ENCODE results near the gene MGST2. TPM values are rescaled to one million over a fixed set of nuclear protein-coding genes. Genes with fewer than 3 reads are reported as not detected.

The MGST2 gene
- total RNA-seq, 3 donors from 2014 or later (not counting 1 experiment from before 2014, with no cell fraction given): 7.8 to 17.0 (median 10.9) TPM

DNA sequence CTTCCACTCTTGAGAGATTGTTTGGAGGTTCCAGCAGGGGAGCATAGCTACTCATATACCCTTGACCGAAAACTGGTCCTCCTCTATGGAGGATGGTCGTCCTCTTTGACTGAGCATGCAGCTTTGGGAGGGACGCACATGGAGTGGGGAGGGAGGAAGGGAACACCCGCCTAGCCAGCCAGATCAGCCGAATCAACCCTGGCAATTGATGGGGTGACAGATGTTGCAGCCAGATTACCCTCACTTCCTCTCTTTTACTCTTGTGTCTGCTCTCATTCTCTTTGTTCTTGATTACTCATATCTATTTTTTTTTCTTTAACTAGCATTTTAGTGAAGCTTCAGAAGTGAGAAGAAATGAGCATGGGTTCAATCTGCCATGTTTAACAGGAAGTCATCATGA is 19.6 kb downstream of the MGST2 start:
- Histone ChIP-seq H3K36me3 (ENCODE audit: control insufficient read depth, insufficient read depth, low read length) (no peaks in the 10 kb centered on the region), H3K4me3 (ENCODE audit: low read length) (no peak overlapping the region), H3K27me3 (ENCODE audit: control insufficient read depth, insufficient read depth, low read length) (no peaks in the 10 kb centered on the region), H3K27ac (ENCODE audit: low read length) (no peak overlapping the region), H3K4me1 (ENCODE audit: control insufficient read depth, insufficient read depth, low read length) (no peaks in the 10 kb centered on the region), H3K9me3 (ENCODE audit: control insufficient read depth, insufficient read depth, low read length) (no peaks in the 10 kb centered on the region)
- Mint-ChIP-seq H3K4me3 (no peak overlapping the region), H3K9me3 (no peaks in the 10 kb centered on the region), H3K4me1 (peaks cover 21% of the 10 kb centered on the region in 2 donors), H3K27me3 (ENCODE audit: low read depth in 2 of 2) (no peaks in the 10 kb centered on the region), H3K36me3 (peaks cover 11% of the 10 kb centered on the region), H3K27ac (no peak overlapping the region)
- ATAC-seq: no peak
- WGBS (ENCODE audit: insufficient coverage): 83% methylated on average over 5 of the region's 5 CpGs
- intact Hi-C loops (cut with micrococcal nuclease): no loop called here
- DNase-seq: no peak
- TF ChIP-seq, protein P1, sequence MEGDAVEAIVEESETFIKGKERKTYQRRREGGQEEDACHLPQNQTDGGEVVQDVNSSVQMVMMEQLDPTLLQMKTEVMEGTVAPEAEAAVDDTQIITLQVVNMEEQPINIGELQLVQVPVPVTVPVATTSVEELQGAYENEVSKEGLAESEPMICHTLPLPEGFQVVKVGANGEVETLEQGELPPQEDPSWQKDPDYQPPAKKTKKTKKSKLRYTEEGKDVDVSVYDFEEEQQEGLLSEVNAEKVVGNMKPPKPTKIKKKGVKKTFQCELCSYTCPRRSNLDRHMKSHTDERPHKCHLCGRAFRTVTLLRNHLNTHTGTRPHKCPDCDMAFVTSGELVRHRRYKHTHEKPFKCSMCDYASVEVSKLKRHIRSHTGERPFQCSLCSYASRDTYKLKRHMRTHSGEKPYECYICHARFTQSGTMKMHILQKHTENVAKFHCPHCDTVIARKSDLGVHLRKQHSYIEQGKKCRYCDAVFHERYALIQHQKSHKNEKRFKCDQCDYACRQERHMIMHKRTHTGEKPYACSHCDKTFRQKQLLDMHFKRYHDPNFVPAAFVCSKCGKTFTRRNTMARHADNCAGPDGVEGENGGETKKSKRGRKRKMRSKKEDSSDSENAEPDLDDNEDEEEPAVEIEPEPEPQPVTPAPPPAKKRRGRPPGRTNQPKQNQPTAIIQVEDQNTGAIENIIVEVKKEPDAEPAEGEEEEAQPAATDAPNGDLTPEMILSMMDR (IDR thresholded peaks at IDR 0.05): no peak

DNA sequence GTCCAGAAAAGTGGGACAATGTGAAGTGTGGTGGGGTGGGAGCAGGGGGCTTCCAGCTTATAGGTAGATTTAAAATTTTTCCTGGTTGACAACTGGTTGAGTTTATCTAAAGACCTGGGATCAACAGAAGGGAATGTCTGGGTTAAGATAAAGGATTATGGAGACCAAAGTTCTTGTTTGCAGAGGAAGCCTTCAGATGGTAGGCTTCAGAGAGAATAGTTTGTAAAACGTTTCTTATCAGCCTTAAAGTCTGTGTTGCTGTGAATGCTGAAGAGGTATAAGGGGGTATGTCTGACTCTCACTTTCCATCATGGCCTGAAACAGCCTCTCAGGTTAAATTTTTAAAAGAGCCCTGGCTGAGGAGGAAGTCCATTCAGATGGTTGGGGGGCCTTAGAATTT is 20.5 kb downstream of the MGST2 start:
- no peaks in the 10 kb centered on the region for H3K9me3 Mint-ChIP-seq
- H3K4me1 Mint-ChIP-seq: peaks cover 21% of the 10 kb centered on the region in 2 donors
- TF ChIP-seq, protein P1 (IDR thresholded peaks at IDR 0.05): no peak
- ATAC-seq (no peak), DNase-seq (no peak)
- intact Hi-C loops (cut with micrococcal nuclease): no loop called here
- no peaks in the 10 kb centered on the region for H3K4me1 ChIP-seq (ENCODE audit: control insufficient read depth, insufficient read depth, low read length)
- no peak overlapping the region for H3K4me3 ChIP-seq (ENCODE audit: low read length)
- H3K27ac ChIP-seq (ENCODE audit: low read length): no peak overlapping the region
- H3K9me3 ChIP-seq (ENCODE audit: control insufficient read depth, insufficient read depth, low read length): no peaks in the 10 kb centered on the region
- peaks cover 5% of the 10 kb centered on the region for H3K36me3 Mint-ChIP-seq
- 94% methylated on average over 1 of the region's 1 CpG for WGBS (ENCODE audit: insufficient coverage)
- no peak overlapping the region for H3K27ac Mint-ChIP-seq
- H3K4me3 Mint-ChIP-seq: no peak overlapping the region
- no peaks in the 10 kb centered on the region for H3K27me3 Mint-ChIP-seq (ENCODE audit: low read depth in 2 of 2)
- no peaks in the 10 kb centered on the region for H3K27me3 ChIP-seq (ENCODE audit: control insufficient read depth, insufficient read depth, low read length)
- H3K36me3 ChIP-seq (ENCODE audit: control insufficient read depth, insufficient read depth, low read length): no peaks in the 10 kb centered on the region

DNA sequence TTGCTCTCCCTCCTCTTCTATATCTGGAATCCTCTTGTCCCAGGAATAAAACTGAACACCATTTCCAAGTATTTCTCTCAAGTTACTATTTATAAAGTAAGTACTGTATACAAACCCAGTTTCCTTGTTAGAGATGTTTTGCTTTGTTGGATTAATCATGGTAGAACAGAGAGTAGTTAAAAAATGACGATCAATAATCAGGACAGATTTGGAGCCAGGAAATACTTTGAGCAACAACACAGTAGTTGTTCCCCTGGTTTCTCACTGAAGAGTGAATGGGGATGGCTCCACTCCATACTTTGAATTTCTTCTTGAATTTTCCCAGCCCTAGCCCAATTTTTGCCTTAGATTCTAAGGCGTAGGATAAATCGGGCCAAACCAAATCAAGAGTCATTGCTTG is 21.4 kb downstream of the MGST2 start:
- H3K9me3 Mint-ChIP-seq: no peaks in the 10 kb centered on the region
- TF ChIP-seq, protein P1 (IDR thresholded peaks at IDR 0.05): no peak
- peaks cover 21% of the 10 kb centered on the region in 2 donors for H3K4me1 Mint-ChIP-seq
- H3K4me3 Mint-ChIP-seq: no peak overlapping the region
- no peaks in the 10 kb centered on the region for H3K9me3 ChIP-seq (ENCODE audit: control insufficient read depth, insufficient read depth, low read length)
- H3K36me3 ChIP-seq (ENCODE audit: control insufficient read depth, insufficient read depth, low read length): no peaks in the 10 kb centered on the region
- no peak overlapping the region for H3K27ac Mint-ChIP-seq
- no peaks in the 10 kb centered on the region for H3K27me3 ChIP-seq (ENCODE audit: control insufficient read depth, insufficient read depth, low read length)
- peaks cover under 1% of the 10 kb centered on the region for H3K4me1 ChIP-seq (ENCODE audit: control insufficient read depth, insufficient read depth, low read length)
- H3K4me3 ChIP-seq (ENCODE audit: low read length): no peak overlapping the region
- H3K36me3 Mint-ChIP-seq: peaks cover 5% of the 10 kb centered on the region
- 92% methylated on average over 3 of the region's 3 CpGs for WGBS (ENCODE audit: insufficient coverage)
- intact Hi-C loops (cut with micrococcal nuclease): no loop called here
- ATAC-seq (no peak), DNase-seq (no peak)
- no peaks in the 10 kb centered on the region for H3K27me3 Mint-ChIP-seq (ENCODE audit: low read depth in 2 of 2)
- no peak overlapping the region for H3K27ac ChIP-seq (ENCODE audit: low read length)

DNA sequence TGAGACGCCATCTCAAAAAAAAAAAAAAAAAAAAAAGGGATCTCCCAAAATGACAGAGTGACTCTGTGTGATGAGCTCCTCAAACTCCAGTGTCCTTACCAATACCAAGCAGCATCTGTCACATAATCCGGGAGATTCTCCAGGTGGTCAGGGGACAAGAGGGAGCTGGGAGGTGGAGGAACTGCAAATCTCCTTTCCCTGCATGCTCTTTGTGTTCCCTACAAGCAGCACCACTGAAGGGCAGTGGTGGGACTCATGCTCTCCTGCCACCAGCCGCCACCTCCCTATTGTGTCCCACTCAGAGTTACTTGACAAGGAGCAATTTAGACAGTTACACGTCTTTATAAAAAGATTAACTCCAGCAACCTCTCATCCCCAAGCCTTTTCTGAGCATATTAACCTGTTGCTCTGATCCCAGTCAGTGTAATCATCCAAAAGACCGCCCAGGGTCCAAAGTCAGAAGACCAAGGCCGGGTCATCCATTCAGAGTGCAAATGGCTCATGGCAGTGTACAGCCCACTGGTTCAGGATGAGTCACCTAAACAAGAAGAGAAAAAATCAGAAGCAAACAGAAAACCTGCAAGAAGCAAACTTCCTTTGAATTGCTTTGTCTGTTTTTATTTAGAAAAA is 23.6 kb downstream of the MGST2 start:
- Mint-ChIP-seq H3K4me3 (no peak overlapping the region), H3K27ac (no peak overlapping the region), H3K9me3 (no peaks in the 10 kb centered on the region), H3K27me3 (ENCODE audit: low read depth in 2 of 2) (no peaks in the 10 kb centered on the region), H3K36me3 (peaks cover 5% of the 10 kb centered on the region), H3K4me1 (peaks cover 5 to 7% of the 10 kb centered on the region in 2 donors)
- no peak for ATAC-seq
- H3K36me3 ChIP-seq (ENCODE audit: control insufficient read depth, insufficient read depth, low read length): no peaks in the 10 kb centered on the region
- peaks cover 5% of the 10 kb centered on the region for H3K4me1 ChIP-seq (ENCODE audit: control insufficient read depth, insufficient read depth, low read length)
- intact Hi-C loops (cut with micrococcal nuclease): no loop called here
- 92% methylated on average over 6 of the region's 6 CpGs for WGBS (ENCODE audit: insufficient coverage)
- H3K4me3 ChIP-seq (ENCODE audit: low read length): no peak overlapping the region
- DNase-seq: no peak
- no peaks in the 10 kb centered on the region for H3K9me3 ChIP-seq (ENCODE audit: control insufficient read depth, insufficient read depth, low read length)
- no peaks in the 10 kb centered on the region for H3K27me3 ChIP-seq (ENCODE audit: control insufficient read depth, insufficient read depth, low read length)
- TF ChIP-seq, protein P1 (IDR thresholded peaks at IDR 0.05): no peak
- no peak overlapping the region for H3K27ac ChIP-seq (ENCODE audit: low read length)
